ENCODE results near the gene VKORC1L1. TPM values are rescaled to one million over a fixed set of nuclear protein-coding genes. Genes with fewer than 3 reads are reported as not detected.
"Not testable (repeated sequence)": the region's sequence is repeated elsewhere in the genome, so short reads cannot be mapped to it uniquely, and the experiment has no call there.

The VKORC1L1 gene
- 20.4 TPM for total RNA-seq

DNA sequence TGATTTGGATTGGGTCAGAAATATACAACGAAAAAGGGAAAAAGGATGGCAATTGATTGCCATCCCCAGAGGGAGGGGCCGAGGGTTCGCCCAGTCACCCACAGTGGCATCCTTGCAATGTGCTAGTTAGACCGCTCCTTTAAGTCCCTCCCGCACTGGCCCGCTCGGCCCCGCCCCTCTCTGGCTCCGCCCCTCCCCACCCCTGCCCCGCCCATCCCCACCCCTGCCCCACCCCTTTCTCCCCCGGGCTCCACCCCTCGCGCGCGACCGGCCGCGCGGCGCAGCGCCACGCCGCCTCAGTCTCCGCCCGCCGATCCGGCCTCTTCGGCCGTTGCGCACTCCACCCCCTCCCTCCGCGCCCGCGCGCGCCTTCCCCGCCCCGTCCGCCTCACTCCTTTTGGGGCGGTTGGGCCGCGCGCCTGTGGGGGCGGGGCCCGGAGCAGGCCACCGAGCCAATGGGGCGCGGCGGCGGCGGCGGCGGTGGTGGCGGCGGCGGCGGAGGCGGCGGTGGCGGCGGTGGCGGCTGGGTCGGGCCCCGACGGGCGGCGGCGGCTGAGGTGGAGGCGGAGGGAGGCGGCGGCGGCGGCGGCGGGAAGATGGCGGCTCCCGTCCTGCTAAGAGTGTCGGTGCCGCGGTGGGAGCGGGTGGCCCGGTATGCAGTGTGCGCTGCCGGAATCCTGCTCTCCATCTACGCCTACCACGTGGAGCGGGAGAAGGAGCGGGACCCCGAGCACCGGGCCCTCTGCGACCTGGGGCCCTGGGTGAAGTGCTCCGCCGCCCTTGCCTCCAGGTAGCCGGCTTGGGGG, at the start of gene VKORC1L1:
TSS of gene VKORC1L1 (plus strand) at position 299 of the 806 bp plus-strand sequence. CDS start at position 597, 298 bp downstream.
- peak; percentile 88 for DNase-seq

- DNase-seq = no peak
Observed at GRCh38 chr7:65827366-65827765, 45.5 kb upstream of the VKORC1L1 start.

- no peak for DNase-seq
Observed at GRCh38 chr7:65832281-65832680, 40.6 kb upstream of the VKORC1L1 start.

DNA sequence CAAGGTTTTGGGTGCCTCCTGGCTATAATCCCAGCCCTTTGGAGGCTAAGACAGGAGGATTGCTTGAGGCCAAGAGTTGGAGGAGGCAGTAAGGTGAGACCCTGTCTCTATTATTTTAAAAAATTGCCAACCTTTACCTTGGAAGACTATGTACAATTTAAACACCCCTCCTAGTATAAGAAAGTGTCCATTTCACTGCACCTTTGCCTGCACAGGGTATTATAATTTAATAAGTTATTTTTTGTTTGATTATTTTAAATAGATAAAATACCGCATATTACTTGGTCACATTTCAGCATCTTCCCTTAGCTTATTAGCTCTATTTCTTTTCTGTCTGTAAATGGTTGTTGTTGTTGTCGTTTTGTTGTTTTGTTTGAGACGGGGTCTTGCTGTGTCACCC, 36.2 kb upstream of the VKORC1L1 start:
- DNase-seq = not testable (repeated sequence)

GRCh38 chr7:65837541-65837956, 35.3 kb upstream of the VKORC1L1 start:
- DNase-seq = not testable (repeated sequence)

GRCh38 chr7:65839846-65840245, 33.0 kb upstream of the VKORC1L1 start:
- no peak for DNase-seq

- no peak for DNase-seq
Observed at GRCh38 chr7:65840446-65840845, 32.4 kb upstream of the VKORC1L1 start.

DNA sequence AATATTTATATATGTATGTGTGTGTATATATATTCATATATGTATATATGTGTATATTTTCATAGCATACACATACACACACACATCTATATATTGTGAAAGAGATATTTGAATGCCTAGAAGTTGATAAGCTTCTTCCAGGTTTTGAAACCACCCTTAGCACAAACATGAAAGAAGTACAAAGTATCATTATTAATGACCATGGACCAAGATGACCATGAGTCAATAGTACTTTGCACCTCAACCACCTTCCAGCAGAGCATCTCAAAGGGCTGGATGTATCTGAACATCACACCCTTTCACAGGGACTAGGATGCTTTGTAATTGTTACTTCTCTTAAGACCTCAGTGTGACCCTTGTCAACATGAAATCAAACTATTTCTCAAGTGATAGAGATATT, 29.3 kb upstream of the VKORC1L1 start:
- DNase-seq = not testable (repeated sequence)

GRCh38 chr7:65846008-65846570, 26.8 kb upstream of the VKORC1L1 start:
- no peak for DNase-seq

- DNase-seq = not testable (repeated sequence)
Observed at GRCh38 chr7:65853426-65853825, 19.4 kb upstream of the VKORC1L1 start.

DNA sequence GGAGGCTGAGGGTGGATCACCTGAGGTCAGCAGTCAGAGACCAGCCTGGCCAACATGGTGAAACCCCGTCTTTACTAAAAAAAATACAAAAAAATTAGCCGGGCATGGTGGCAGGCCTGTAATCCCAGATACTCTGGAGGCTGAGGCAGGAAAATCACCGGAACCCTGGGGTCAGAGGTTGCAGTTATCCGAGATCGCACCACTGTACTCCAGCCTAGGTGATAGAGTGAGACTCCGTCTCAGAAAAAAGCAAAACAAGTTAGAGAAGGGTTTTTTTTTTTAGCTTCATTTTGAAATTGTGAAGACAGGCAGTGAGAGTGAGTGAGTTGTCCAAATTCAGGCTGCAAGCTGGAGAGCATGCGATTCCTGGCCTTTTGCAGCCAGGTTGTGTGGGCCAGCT, 19.0 kb upstream of the VKORC1L1 start:
- not testable (repeated sequence) for DNase-seq

- DNase-seq = not testable (repeated sequence)
Observed at GRCh38 chr7:65857321-65857894, 15.5 kb upstream of the VKORC1L1 start.

DNA sequence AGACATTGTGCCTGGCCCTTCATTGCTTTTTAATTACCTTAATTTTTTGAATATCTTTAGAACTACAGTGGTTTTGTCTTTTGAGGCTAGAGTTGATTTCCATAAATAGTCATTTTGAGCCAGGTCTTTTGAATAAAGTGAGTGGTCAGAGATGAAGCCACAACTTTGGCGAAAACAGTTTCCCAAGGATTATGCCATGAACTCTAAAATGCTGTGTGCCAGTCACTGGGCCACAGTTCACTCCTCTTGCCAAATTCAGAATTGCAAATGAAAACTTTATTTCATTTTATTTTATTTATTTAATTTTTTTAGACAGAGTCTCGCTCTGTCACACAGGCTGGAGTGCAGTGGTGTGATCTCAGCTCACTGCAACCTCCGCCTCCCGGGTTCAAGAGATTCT, 14.2 kb upstream of the VKORC1L1 start:
- not testable (repeated sequence) for DNase-seq

DNA sequence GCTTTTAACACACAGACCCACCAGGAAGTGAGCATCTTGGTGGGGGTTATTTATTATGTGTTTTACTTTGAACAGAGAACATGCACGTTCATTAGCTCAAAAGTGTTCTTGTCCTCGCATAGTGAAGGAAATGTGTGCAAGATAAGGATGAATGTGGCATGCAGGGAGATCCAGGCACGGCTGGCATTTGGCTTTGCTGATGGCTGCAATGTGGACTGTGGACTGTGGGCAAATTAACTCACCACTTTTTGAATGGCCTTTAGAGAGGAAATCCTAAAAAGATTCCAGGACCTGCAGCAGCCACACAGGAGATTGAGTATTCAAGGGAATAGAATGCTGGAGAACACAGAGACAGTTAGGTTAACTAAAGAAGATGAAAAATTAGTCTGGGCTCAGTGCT, 6.6 kb upstream of the VKORC1L1 start:
- DNase-seq = not testable (repeated sequence)

GRCh38 chr7:65867681-65868080, 5.2 kb upstream of the VKORC1L1 start:
- not testable (repeated sequence) for DNase-seq

DNA sequence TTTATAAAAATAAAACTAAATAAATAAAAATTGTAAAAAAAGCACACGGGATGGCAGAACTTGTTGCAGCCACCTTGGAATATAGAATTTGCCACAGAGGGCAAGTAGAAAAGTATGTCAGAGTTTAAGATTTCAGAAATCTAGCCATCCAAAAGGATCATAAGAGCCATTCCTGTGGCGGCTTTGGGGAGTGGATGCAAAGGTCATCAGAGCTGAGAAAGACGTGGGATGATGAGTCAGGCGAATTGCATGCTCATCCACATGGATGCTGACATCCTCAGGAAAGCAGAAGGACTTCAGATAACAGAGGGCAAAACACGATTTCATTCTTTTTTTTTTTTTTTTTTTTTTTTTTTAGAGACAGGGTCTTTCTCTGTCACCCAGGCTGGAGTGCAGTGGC, 3.6 kb upstream of the VKORC1L1 start:
- not testable (repeated sequence) for DNase-seq

DNA sequence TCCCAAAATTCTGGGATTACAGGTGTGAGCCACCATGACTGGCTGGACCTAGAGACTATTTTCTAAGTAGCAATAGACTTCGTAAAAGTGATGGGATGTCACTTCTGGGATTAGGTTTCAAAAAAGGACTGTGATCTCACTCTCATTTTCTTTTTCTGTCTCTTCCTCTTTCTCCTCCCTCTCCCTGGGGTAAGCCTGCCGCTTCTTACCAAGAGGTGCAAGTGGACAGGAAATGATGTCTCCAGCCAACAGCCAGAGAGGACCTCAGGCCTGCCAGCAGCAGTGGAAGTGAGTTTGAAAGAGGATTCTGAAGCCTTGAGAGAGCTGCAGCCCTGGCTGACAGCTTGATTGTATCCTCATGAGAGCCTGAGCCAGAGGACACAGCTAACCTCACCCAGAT, 1.4 kb upstream of the VKORC1L1 start:
- not testable (repeated sequence) for DNase-seq

GRCh38 chr7:65873582-65874193, 814 bp downstream of the VKORC1L1 start:
- DNase-seq = not testable (repeated sequence)

- not testable (repeated sequence) for DNase-seq
Observed at GRCh38 chr7:65875715-65876114, 2.8 kb downstream of the VKORC1L1 start.

DNA sequence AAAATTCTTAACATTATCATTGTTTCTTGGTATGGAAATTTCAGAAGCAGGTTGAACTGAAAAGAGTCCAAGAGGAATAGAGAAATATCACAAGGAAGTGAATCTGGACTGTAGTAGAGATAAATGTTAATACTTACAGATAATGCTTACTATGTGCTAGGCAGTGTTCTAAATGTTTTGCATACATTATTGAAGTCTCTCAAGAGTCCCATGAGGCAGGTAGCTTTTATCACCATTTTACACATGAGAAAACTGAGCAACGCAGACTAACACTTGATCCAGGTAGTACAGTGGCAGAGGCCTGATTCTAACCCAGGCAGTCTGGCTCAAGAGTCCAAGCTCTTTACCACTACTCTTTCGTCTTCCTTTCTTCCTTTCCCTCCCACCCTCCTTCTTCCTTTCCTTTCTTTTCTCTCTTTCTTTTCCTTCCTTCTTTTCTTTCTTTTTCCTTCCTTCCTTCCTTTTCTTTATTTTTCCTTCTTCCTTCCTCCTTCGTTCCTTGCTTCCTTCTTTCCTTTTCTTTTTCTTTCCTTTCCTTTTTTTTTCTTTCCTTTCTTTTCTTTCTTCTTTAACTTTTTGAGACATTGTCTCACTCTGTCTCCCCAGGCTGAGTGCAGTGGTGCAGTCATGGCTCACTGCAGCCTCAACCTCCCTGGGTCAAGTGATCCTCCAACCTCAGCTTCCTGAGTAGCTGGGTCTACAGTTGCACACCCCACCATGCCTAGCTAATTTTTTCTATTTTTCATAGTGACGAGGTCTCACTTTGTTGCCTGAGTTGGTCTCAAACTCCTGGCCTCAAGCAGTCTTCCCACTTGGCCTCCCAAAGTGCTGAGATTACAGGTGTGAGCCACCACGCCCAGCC, 6.6 kb downstream of the VKORC1L1 start:
- DNase-seq = not testable (repeated sequence)

- DNase-seq = not testable (repeated sequence)
Observed at GRCh38 chr7:65880242-65880641, 7.4 kb downstream of the VKORC1L1 start.

- DNase-seq = not testable (repeated sequence)
Observed at GRCh38 chr7:65884983-65885382, 12.1 kb downstream of the VKORC1L1 start.
